Measurements from ENCODE around the gene SPR.

GRCh38 chr2:72893594-72894319 is 6.5 kb downstream of the SPR start:
- no peak for TF ChIP-seq POLR2A (IDR thresholded peaks at IDR 0.05)
- no peak for TF ChIP-seq CTCF (IDR thresholded peaks at IDR 0.05)
